HEK293 (cell line): ENCODE data around the gene NUP50.

ENCODE experiments used
- CTCF ChIA-PET: fragments of 350-600 bp; formaldehyde crosslinking; extraction: SDS; loops from one replicate; lab custom pipeline; 2021; ENCODE audit warnings: antibody characterized with exemption; lab: Yijun Ruan, JAX
- POLR2A ChIA-PET: fragments of 300-600 bp; formaldehyde crosslinking; extraction: SDS; loops from one replicate; lab custom pipeline; 2020; ENCODE audit warnings: antibody characterized with exemption, inconsistent platforms; lab: Yijun Ruan, JAX
- H3K27ac ChIP-seq: fragments of 200-500 bp; sonication (Bioruptor generic); 2 replicates; pipeline ENCODE4 v1.5.1; 2014; ENCODE audit warnings: low read depth, low read length, control low read depth, inconsistent platforms; ENCODE audit errors: extremely low read depth
- H3K36me3 ChIP-seq, 2 experiments: fragments of 200-500 bp in 1 of 2; sonication (Bioruptor generic) in 1 of 2; 1 replicate in 1 of 2; 2 replicates in 1 of 2; pipeline ENCODE4 v1.5.1; 2014 to 2017; ENCODE audit warnings: inconsistent platforms in 2 of 2, low read length in 2 of 2; ENCODE audit not compliant: control insufficient read depth in 2 of 2, insufficient read depth in 1 of 2
- H3K4me1 ChIP-seq: fragments of 200-500 bp; sonication (Bioruptor generic); 2 replicates; pipeline ENCODE4 v1.5.1; 2014; ENCODE audit warnings: mild to moderate bottlenecking, low read length, inconsistent platforms; ENCODE audit not compliant: control insufficient read depth, insufficient read depth
- H3K4me3 ChIP-seq: 2 replicates; pipeline ENCODE4 v1.5.1; 2011; ENCODE audit warnings: low read depth, mild to moderate bottlenecking, control low read depth, low read length, moderate library complexity
- H3K9me3 ChIP-seq: fragments of 200-500 bp; sonication (Bioruptor generic); 2 replicates; pipeline ENCODE4 v1.5.1; 2014; ENCODE audit warnings: low read depth, low read length, inconsistent platforms; ENCODE audit not compliant: control insufficient read depth, insufficient read depth
- ATF2 ChIP-seq: fragments of 450-650 bp; formaldehyde crosslinking; IDR thresholded peaks from 2 replicates; pipeline ENCODE4 v1.5.1; 2016; ENCODE audit warnings: missing biosample characterization, missing genetic modification characterization, low read depth
- OVOL3 ChIP-seq: fragments of 450-650 bp; formaldehyde crosslinking; IDR thresholded peaks from 2 replicates; pipeline ENCODE4 v1.5.1; 2016; ENCODE audit warnings: missing biosample characterization, missing genetic modification characterization
- PRDM1 ChIP-seq: fragments of 450-650 bp; formaldehyde crosslinking; IDR thresholded peaks from 2 replicates; pipeline ENCODE4; 2016; ENCODE audit warnings: missing biosample characterization, missing genetic modification characterization
- REST ChIP-seq: fragments of 450-650 bp; formaldehyde crosslinking; IDR thresholded peaks from 2 replicates; pipeline ENCODE4 v1.5.1; 2016; ENCODE audit warnings: missing biosample characterization, missing genetic modification characterization
- SP2 ChIP-seq: fragments of 450-650 bp; formaldehyde crosslinking; IDR thresholded peaks from 2 replicates; pipeline ENCODE4 v1.5.1; 2016; ENCODE audit warnings: missing biosample characterization, missing genetic modification characterization
- TSHZ1 ChIP-seq: fragments of 450-650 bp; formaldehyde crosslinking; IDR thresholded peaks from 2 replicates; pipeline ENCODE4 v1.5.1; 2016; ENCODE audit warnings: missing biosample characterization, missing genetic modification characterization, borderline replicate concordance
- YY2 ChIP-seq: fragments of 450-650 bp; formaldehyde crosslinking; IDR thresholded peaks from 2 replicates; pipeline ENCODE4 v1.5.1; 2016; ENCODE audit warnings: missing biosample characterization, missing genetic modification characterization
- ZNF10 ChIP-seq: fragments of 450-650 bp; formaldehyde crosslinking; IDR thresholded peaks from 2 replicates; pipeline ENCODE4 v1.5.1; 2017; ENCODE audit warnings: missing biosample characterization, missing genetic modification characterization
- ZNF157 ChIP-seq: fragments of 450-650 bp; formaldehyde crosslinking; IDR thresholded peaks from 2 replicates; pipeline ENCODE4 v1.5.1; 2016; ENCODE audit warnings: missing biosample characterization, missing genetic modification characterization
- ZNF280C ChIP-seq: fragments of 450-650 bp; formaldehyde crosslinking; IDR thresholded peaks from 2 replicates; pipeline ENCODE4 v1.5.1; 2016; ENCODE audit warnings: missing biosample characterization, missing genetic modification characterization
- ZNF292 ChIP-seq: fragments of 450-650 bp; formaldehyde crosslinking; IDR thresholded peaks from 2 replicates; pipeline ENCODE4 v1.5.1; 2016; ENCODE audit warnings: low read depth, missing biosample characterization, missing genetic modification characterization, borderline replicate concordance
- ZNF48 ChIP-seq: fragments of 450-650 bp; formaldehyde crosslinking; IDR thresholded peaks from 2 replicates; pipeline ENCODE4 v1.5.1; 2016; ENCODE audit warnings: missing biosample characterization, missing genetic modification characterization
- ZNF488 ChIP-seq: fragments of 450-650 bp; formaldehyde crosslinking; IDR thresholded peaks from 2 replicates; pipeline ENCODE4 v1.5.1; 2016; ENCODE audit warnings: missing biosample characterization, missing genetic modification characterization
- ZNF626 ChIP-seq: fragments of 450-650 bp; sonication (Bioruptor Pico); formaldehyde crosslinking; IDR thresholded peaks from 2 replicates; pipeline ENCODE4 v1.5.1; 2018; ENCODE audit warnings: missing biosample characterization, missing genetic modification characterization, inconsistent platforms
- ZNF629 ChIP-seq: fragments of 450-650 bp; formaldehyde crosslinking; IDR thresholded peaks from 2 replicates; pipeline ENCODE4 v1.5.1; 2017; ENCODE audit warnings: missing biosample characterization, missing genetic modification characterization
- ZNF639 ChIP-seq: fragments of 450-650 bp; formaldehyde crosslinking; IDR thresholded peaks from 2 replicates; pipeline ENCODE4 v1.5.1; 2016; ENCODE audit warnings: missing biosample characterization, missing genetic modification characterization
- ZNF645 ChIP-seq: fragments of 450-650 bp; formaldehyde crosslinking; IDR thresholded peaks from 2 replicates; pipeline ENCODE4; 2016; ENCODE audit warnings: missing biosample characterization, missing genetic modification characterization
- ZNF777 ChIP-seq: fragments of 450-650 bp; formaldehyde crosslinking; IDR thresholded peaks from 2 replicates; pipeline ENCODE4 v1.5.1; 2017; ENCODE audit warnings: missing biosample characterization, missing genetic modification characterization, borderline replicate concordance
- ZSCAN30 ChIP-seq: fragments of 450-650 bp; IDR thresholded peaks from 2 replicates; pipeline ENCODE4 v1.5.1; 2018; ENCODE audit warnings: missing biosample characterization, mild to moderate bottlenecking, missing genetic modification characterization, moderate library complexity

NUP50 gene

GRCh38 chr22:45216133-45217003 lies 52.6 kb downstream of the NUP50 start (continued):
- TF ChIP-seq ZNF639 (no peak), ZNF157 (no peak), ZNF48 (tag by site-specific recombination) (no peak), ATF2 (peak; percentile 52), TSHZ1 (tag by site-specific recombination) (no peak), YY2 (no peak), ZNF280C (tag by site-specific recombination) (no peak), ZNF292 (tag by site-specific recombination) (no peak), SP2 (tag by site-specific recombination) (no peak), REST (tag by site-specific recombination) (peak; percentile 90), ZNF626 (tag by site-specific recombination) (no peak)

GRCh38 chr22:45217345-45217744 lies 53.6 kb downstream of the NUP50 start:
- CTCF ChIA-PET: interaction anchor here (1.2 kb wide), 1 partner anchor 9 kb away, joined by 6 read pairs; no protein-coding TSS in a partner anchor
- H3K4me1 ChIP-seq: no peaks in the 10 kb centered on the region
- no peak overlapping the region for H3K4me3 ChIP-seq
- no peaks in the 10 kb centered on the region for H3K9me3 ChIP-seq
- no peak overlapping the region for H3K27ac ChIP-seq
- POLR2A ChIA-PET: no interaction called here
- H3K36me3 ChIP-seq: no peaks in the 10 kb centered on the region; a peak in 1 of 3 replicates
- no peak for TF ChIP-seq ZNF292 (tag by site-specific recombination)
- no peak for TF ChIP-seq ZNF645
- TF ChIP-seq OVOL3 (tag by site-specific recombination): no peak
- no peak for TF ChIP-seq ZNF777 (tag by site-specific recombination)
- no peak for TF ChIP-seq ATF2
- TF ChIP-seq ZSCAN30 (tag by site-specific recombination): no peak
- no peak for TF ChIP-seq ZNF488 (tag by site-specific recombination)
- TF ChIP-seq ZNF10 (tag by site-specific recombination): no peak
- TF ChIP-seq PRDM1 (tag by site-specific recombination): no peak
- TF ChIP-seq ZNF629 (tag by site-specific recombination): no peak
